ENCODE measurements around the gene PRKCH. TPM values are rescaled to one million over a fixed set of nuclear protein-coding genes. Genes with fewer than 3 reads are reported as not detected.

Gene PRKCH
- total RNA-seq, 2 experiments from 2014 or later = 0.85 to 2.3 TPM

DNA sequence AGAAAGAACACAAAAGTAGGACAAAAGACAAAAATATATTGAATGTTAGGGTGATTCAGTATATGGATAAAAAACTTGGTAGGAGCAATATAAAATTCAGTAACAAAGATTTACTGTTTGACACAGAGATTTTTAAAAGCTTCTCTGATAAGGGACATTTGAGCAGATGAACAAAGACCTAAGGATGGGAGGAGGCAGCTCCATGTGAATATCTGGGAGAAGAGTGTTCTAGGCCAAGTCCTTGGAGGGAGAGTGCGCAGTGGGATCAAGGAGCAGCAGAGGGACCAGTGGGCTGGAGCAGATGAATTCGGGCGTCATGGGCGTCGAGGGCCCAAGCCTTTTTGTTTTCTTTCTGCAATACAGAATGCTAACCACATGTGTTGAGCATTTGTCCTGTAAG, 174.4 kb downstream of the PRKCH start:
- H3K36me3 ChIP-seq (ENCODE audit: insufficient read depth, low read length) = no peaks in the 10 kb centered on the region
- H4K20me1 ChIP-seq (ENCODE audit: insufficient read depth, low read length) = no peaks in the 10 kb centered on the region
- BruUV-seq (replicated peaks) = no TSS peak
- ChIA-PET CTCF (ENCODE audit: unreplicated experiment) (no interaction called here), POLR2A (interaction anchor here (0.6 to 17.0 kb wide), 5 partner anchors 8 to 29 kb away, joined by 3 to 333 read pairs (median 6); no protein-coding TSS in a partner anchor)
- no peak overlapping the region for H3K4me2 ChIP-seq (ENCODE audit: low read length)
- no peaks in the 10 kb centered on the region for H3K79me2 ChIP-seq (ENCODE audit: insufficient read depth, low read depth, low read length)
- no peaks in the 10 kb centered on the region for H3K9me2 ChIP-seq (ENCODE audit: insufficient read depth, low read length)
- no peak overlapping the region for H3K27ac ChIP-seq (ENCODE audit: low read depth, low read length, poor library complexity, severe bottlenecking)
- peaks cover 60% of the 10 kb centered on the region for H3K4me1 ChIP-seq (ENCODE audit: insufficient read depth, low read length, poor library complexity, severe bottlenecking)
- TF ChIP-seq, protein P1, sequence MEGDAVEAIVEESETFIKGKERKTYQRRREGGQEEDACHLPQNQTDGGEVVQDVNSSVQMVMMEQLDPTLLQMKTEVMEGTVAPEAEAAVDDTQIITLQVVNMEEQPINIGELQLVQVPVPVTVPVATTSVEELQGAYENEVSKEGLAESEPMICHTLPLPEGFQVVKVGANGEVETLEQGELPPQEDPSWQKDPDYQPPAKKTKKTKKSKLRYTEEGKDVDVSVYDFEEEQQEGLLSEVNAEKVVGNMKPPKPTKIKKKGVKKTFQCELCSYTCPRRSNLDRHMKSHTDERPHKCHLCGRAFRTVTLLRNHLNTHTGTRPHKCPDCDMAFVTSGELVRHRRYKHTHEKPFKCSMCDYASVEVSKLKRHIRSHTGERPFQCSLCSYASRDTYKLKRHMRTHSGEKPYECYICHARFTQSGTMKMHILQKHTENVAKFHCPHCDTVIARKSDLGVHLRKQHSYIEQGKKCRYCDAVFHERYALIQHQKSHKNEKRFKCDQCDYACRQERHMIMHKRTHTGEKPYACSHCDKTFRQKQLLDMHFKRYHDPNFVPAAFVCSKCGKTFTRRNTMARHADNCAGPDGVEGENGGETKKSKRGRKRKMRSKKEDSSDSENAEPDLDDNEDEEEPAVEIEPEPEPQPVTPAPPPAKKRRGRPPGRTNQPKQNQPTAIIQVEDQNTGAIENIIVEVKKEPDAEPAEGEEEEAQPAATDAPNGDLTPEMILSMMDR (conservative IDR thresholded peaks at IDR 0.05; ENCODE audit: low read length) = no peak
- no peak for TF ChIP-seq EZH2phosphoT487 (IDR thresholded peaks at IDR 0.05; ENCODE audit: borderline replicate concordance, low read depth, low read length)
- intact Hi-C loops (cut with micrococcal nuclease; ENCODE audit: unreplicated experiment) = no loop called here
- no peaks in the 10 kb centered on the region; the same call in 1 of the 2 replicates for H3K9me3 ChIP-seq (ENCODE audit: low read length)
- no peak overlapping the region for H3K4me3 ChIP-seq (ENCODE audit: low read depth, low read length, poor library complexity, severe bottlenecking)
- 0 out of 2 replicates have a peak overlapping the region, but pooled peaks have one; percentile 35 for H2AFZ ChIP-seq (ENCODE audit: low read length)
- DNase-seq (ENCODE audit: low spot score) = no peak

DNA sequence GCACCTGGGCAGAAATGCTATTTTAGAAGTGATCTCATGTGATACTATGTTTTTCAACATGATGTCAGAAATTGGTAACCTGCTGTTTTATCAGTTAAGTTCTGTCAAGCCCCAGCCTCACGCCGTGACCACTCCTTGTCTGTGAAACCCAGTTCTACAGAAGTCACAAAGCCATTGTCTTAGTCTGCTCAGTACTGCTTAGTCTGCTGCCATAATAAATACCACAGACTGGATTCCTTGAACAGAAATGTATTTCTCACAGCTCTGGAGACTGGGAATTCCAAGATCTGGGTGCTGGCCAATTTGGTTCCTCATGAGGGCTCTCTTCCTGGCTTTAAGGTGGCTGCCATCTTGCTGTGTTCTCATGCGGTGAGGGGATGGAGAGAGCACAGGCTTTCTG, 176.9 kb downstream of the PRKCH start:
- Histone ChIP-seq H3K36me3 (ENCODE audit: insufficient read depth, low read length) (no peaks in the 10 kb centered on the region), H3K9me3 (ENCODE audit: low read length) (no peaks in the 10 kb centered on the region; the same call in 1 of the 2 replicates), H3K4me1 (ENCODE audit: insufficient read depth, low read length, poor library complexity, severe bottlenecking) (peaks cover 63% of the 10 kb centered on the region), H3K9me2 (ENCODE audit: insufficient read depth, low read length) (no peaks in the 10 kb centered on the region), H2AFZ (ENCODE audit: low read length) (no peak overlapping the region; the same call in 1 of the 2 replicates), H3K79me2 (ENCODE audit: insufficient read depth, low read depth, low read length) (no peaks in the 10 kb centered on the region), H4K20me1 (ENCODE audit: insufficient read depth, low read length) (no peaks in the 10 kb centered on the region), H3K4me2 (ENCODE audit: low read length) (no peak overlapping the region), H3K27ac (ENCODE audit: low read depth, low read length, poor library complexity, severe bottlenecking) (no peak overlapping the region), H3K4me3 (ENCODE audit: low read depth, low read length, poor library complexity, severe bottlenecking) (no peak overlapping the region)
- TF ChIP-seq, protein P1 (conservative IDR thresholded peaks at IDR 0.05; ENCODE audit: low read length) = no peak
- no peak for TF ChIP-seq EZH2phosphoT487 (IDR thresholded peaks at IDR 0.05; ENCODE audit: borderline replicate concordance, low read depth, low read length)
- BruUV-seq (replicated peaks) = no TSS peak
- no peak for DNase-seq (ENCODE audit: low spot score)
- POLR2A ChIA-PET = interaction anchor here (1.7 to 17.0 kb wide), 3 partner anchors 22 to 263 kb away, joined by 3 to 333 read pairs (median 6); no protein-coding TSS in a partner anchor
- intact Hi-C loops (cut with micrococcal nuclease; ENCODE audit: unreplicated experiment) = no loop called here
- CTCF ChIA-PET (ENCODE audit: unreplicated experiment) = interaction anchor here (0.6 kb wide), 1 partner anchor 72 kb away, joined by 3 read pairs; no protein-coding TSS in a partner anchor

DNA sequence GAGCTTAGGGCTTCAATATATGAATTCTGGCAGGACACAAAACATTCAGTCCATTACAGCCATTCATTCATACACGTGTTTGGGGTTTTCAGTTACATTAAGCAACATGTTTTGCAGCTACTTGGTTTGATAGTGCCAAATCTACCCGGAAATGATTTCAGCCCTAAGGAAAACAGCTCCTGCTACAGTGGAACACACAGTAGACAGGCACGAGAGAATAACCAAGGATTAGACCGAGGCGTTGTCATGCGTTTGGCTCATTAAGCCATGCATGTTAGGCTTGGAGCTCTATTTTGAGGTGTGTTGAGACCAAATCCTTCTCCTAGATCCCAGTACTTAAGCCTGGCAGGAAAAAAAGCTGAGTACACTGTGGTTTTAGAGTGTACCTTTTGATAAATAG, 177.4 kb downstream of the PRKCH start:
- DNase-seq (ENCODE audit: low spot score) = no peak
- ChIA-PET POLR2A (interaction anchor here (1.0 to 17.0 kb wide), 6 partner anchors 14 to 263 kb away, joined by 3 to 333 read pairs (median 5); no protein-coding TSS in a partner anchor), CTCF (ENCODE audit: unreplicated experiment) (interaction anchor here (0.6 kb wide), 1 partner anchor 72 kb away, joined by 3 read pairs; no protein-coding TSS in a partner anchor)
- H3K4me3 ChIP-seq (ENCODE audit: low read depth, low read length, poor library complexity, severe bottlenecking) = no peak overlapping the region
- no peaks in the 10 kb centered on the region for H3K36me3 ChIP-seq (ENCODE audit: insufficient read depth, low read length)
- H4K20me1 ChIP-seq (ENCODE audit: insufficient read depth, low read length) = no peaks in the 10 kb centered on the region
- no peaks in the 10 kb centered on the region for H3K79me2 ChIP-seq (ENCODE audit: insufficient read depth, low read depth, low read length)
- no TSS peak for BruUV-seq (replicated peaks)
- peaks cover 67% of the 10 kb centered on the region for H3K4me1 ChIP-seq (ENCODE audit: insufficient read depth, low read length, poor library complexity, severe bottlenecking)
- no peaks in the 10 kb centered on the region for H3K9me2 ChIP-seq (ENCODE audit: insufficient read depth, low read length)
- peak overlapping the region; percentile 80; the same call in 1 of the 2 replicates for H2AFZ ChIP-seq (ENCODE audit: low read length)
- peak overlapping the region; percentile 30 for H3K4me2 ChIP-seq (ENCODE audit: low read length)
- TF ChIP-seq EZH2phosphoT487 (IDR thresholded peaks at IDR 0.05; ENCODE audit: borderline replicate concordance, low read depth, low read length) = no peak
- TF ChIP-seq, protein P1 (conservative IDR thresholded peaks at IDR 0.05; ENCODE audit: low read length) = no peak
- intact Hi-C loops (cut with micrococcal nuclease; ENCODE audit: unreplicated experiment) = no loop called here
- H3K27ac ChIP-seq (ENCODE audit: low read depth, low read length, poor library complexity, severe bottlenecking) = no peak overlapping the region
- H3K9me3 ChIP-seq (ENCODE audit: low read length) = no peaks in the 10 kb centered on the region; the same call in 1 of the 2 replicates
